Breast epithelium (tissue), 3 donors: ENCODE measurements around the gene PRSS23.

ENCODE experiments used
- CTCF ChIP-seq, 3 donors: fragments of 450-650 bp; IDR thresholded peaks; one replicate each; pipeline ENCODE4 v1.5.1; 2016 to 2017; ENCODE audit warnings: antibody characterized with exemption in 3 of 3, mild to moderate bottlenecking in 3 of 3, moderate library complexity in 3 of 3
- POLR2AphosphoS5 ChIP-seq, 3 donors: sonication (generic); formaldehyde crosslinking; IDR thresholded peaks; one replicate each; pipeline ENCODE4 v1.6.1; 2017; ENCODE audit warnings: antibody characterized with exemption in 3 of 3

DNA sequence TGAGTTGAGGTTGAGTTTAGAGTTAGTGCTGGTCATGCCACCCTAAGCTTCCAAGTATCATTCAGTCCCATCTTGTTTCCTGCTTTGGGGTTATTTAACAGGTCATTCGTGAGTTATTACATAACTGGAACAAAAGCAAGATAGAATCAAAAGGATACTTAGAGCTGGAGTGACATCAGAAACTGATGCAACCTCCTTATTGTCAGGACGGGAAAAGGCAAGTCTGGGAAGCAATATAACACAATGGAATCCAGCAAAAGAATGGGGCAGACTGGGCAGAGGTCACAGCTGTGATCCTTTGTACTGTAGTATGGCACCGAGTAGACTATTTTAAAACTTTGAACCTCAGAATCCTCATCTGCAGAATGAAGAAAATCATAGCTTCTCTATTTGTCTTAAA is 4.4 kb upstream of the PRSS23 start:
- TF ChIP-seq POLR2AphosphoS5 (IDR thresholded peaks at IDR 0.05) (no peak), CTCF (IDR thresholded peaks at IDR 0.05) (no peak)
